ENCODE results near the gene CD27.

DNA sequence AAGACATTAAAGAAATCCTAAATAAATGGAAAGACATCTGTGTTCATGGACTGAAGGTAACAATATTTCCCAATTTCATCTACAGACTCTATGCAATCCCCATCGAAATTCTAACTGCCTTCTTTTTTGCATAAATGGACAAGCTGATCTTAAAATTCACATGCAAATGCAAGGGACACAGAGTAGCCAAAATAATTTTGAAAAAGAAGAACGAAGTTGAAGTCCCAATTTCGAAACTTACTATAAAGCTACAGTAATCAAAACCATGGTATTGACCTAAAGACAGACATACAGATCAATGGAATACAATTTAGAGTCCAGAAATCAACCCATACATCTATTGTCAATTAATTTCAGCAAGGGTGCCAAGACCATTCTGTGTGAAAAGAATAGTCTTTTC, 16.4 kb upstream of the CD27 start:
- TF ChIP-seq, protein P1, sequence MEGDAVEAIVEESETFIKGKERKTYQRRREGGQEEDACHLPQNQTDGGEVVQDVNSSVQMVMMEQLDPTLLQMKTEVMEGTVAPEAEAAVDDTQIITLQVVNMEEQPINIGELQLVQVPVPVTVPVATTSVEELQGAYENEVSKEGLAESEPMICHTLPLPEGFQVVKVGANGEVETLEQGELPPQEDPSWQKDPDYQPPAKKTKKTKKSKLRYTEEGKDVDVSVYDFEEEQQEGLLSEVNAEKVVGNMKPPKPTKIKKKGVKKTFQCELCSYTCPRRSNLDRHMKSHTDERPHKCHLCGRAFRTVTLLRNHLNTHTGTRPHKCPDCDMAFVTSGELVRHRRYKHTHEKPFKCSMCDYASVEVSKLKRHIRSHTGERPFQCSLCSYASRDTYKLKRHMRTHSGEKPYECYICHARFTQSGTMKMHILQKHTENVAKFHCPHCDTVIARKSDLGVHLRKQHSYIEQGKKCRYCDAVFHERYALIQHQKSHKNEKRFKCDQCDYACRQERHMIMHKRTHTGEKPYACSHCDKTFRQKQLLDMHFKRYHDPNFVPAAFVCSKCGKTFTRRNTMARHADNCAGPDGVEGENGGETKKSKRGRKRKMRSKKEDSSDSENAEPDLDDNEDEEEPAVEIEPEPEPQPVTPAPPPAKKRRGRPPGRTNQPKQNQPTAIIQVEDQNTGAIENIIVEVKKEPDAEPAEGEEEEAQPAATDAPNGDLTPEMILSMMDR (IDR thresholded peaks at IDR 0.05): no peak
- TF ChIP-seq POLR2A (IDR thresholded peaks at IDR 0.05): no peak

Data from body of pancreas (tissue), 4 donors.